PC-3 (cell line): Measurements from ENCODE around the gene BBC3. TPM values are rescaled to one million over a fixed set of nuclear protein-coding genes. Genes with fewer than 3 reads are reported as not detected.

ENCODE experiments used
- ATAC-seq: fragments of 200-7000 bp; cut with Tn5 transposase; 2 replicates; pipeline ENCODE4 v1.9.1; 2020; ENCODE audit warnings: mild to moderate bottlenecking, moderate library complexity
- BruUV-seq: library from RNA; stranded (reverse); fragments of 400-500 nt; replicated peaks from 2 replicates; lab custom pipeline; 2021; lab: Mats Ljungman, UMichigan
- CTCF ChIA-PET: fragments of 300-600 bp; sonication (Branson Sonifier 250); formaldehyde crosslinking; loops from one replicate; lab custom pipeline; 2022; ENCODE audit warnings: antibody characterized with exemption; lab: Charles Lee
- POLR2A ChIA-PET: fragments of 300-600 bp; sonication (Branson Sonifier 250); formaldehyde crosslinking; loops from one replicate; lab custom pipeline; 2022; ENCODE audit warnings: antibody characterized with exemption; ENCODE audit not compliant: unreplicated experiment; lab: Charles Lee
- DNase-seq: peaks from one replicate; pipeline ENCODE4 v3.0.0-alpha.2; 2015
- H2AFZ ChIP-seq: fragments of 300-600 bp; sonication (generic); 2 replicates; pipeline ENCODE4 v1.6.0; 2016; ENCODE audit warnings: antibody characterized with exemption, low read length
- H3F3A ChIP-seq: fragments of 300-600 bp; sonication (generic); one replicate; pipeline ENCODE4 v1.6.0; 2017; ENCODE audit warnings: antibody characterized with exemption, low read length, control low read depth, mild to moderate bottlenecking; ENCODE audit not compliant: unreplicated experiment
- H3K27ac ChIP-seq: fragments of 300-600 bp; sonication (generic); 2 replicates; pipeline ENCODE4 v1.5.1; 2016; ENCODE audit warnings: mild to moderate bottlenecking, low read length
- H3K27me3 ChIP-seq: fragments of 300-600 bp; sonication (generic); 2 replicates; pipeline ENCODE4 v1.6.1; 2016; ENCODE audit warnings: low read length, mixed read lengths
- H3K36me3 ChIP-seq: fragments of 300-600 bp; sonication (generic); 2 replicates; pipeline ENCODE4 v1.6.1; 2016; ENCODE audit warnings: low read depth, mixed run types, low read length, mixed read lengths
- H3K4me1 ChIP-seq: fragments of 300-600 bp; sonication (generic); 2 replicates; pipeline ENCODE4 v1.5.1; 2016; ENCODE audit warnings: low read length; ENCODE audit not compliant: insufficient read depth
- H3K4me2 ChIP-seq: fragments of 300-600 bp; sonication (generic); 2 replicates; pipeline ENCODE4 v1.6.0; 2016; ENCODE audit warnings: low read length
- H3K4me3 ChIP-seq: fragments of 300-600 bp; sonication (generic); 2 replicates; pipeline ENCODE4 v1.5.1; 2016; ENCODE audit warnings: mild to moderate bottlenecking, low read length, mixed read lengths
- H3K79me2 ChIP-seq: fragments of 300-600 bp; sonication (generic); 2 replicates; pipeline ENCODE4 v1.6.1; 2017; ENCODE audit warnings: low read length, mixed read lengths
- H3K9ac ChIP-seq: fragments of 300-600 bp; sonication (generic); 2 replicates; pipeline ENCODE4 v1.6.0; 2016; ENCODE audit warnings: mild to moderate bottlenecking, low read length
- H3K9me2 ChIP-seq: fragments of 300-600 bp; sonication (generic); replicated peaks from 2 replicates; pipeline ENCODE4 v1.6.1; 2016; ENCODE audit warnings: mixed run types, low read length, mixed read lengths
- H3K9me3 ChIP-seq: fragments of 300-600 bp; sonication (generic); 2 replicates; pipeline ENCODE4 v1.6.1; 2016; ENCODE audit warnings: low read length, mixed read lengths
- H4K20me1 ChIP-seq: fragments of 300-600 bp; sonication (generic); 2 replicates; pipeline ENCODE4 v1.6.1; 2016; ENCODE audit warnings: low read length, mixed read lengths
- EZH2 ChIP-seq: fragments of 300-600 bp; sonication (generic); IDR thresholded peaks from one replicate; pipeline ENCODE4 v1.6.1; 2017; ENCODE audit warnings: antibody characterized with exemption, mild to moderate bottlenecking, low read length; ENCODE audit not compliant: unreplicated experiment
- EZH2phosphoT487 ChIP-seq: fragments of 300-600 bp; sonication (generic); IDR thresholded peaks from 2 replicates; pipeline ENCODE4 v1.6.1; 2018; ENCODE audit warnings: mild to moderate bottlenecking, antibody characterized with exemption, low read length, borderline replicate concordance
- intact Hi-C: fragments of 100-400 bp; cut with micrococcal nuclease; formaldehyde crosslinking; loops from 2 replicates; pipeline ENCODE4 v1.9.0; 2023
- total RNA-seq: library from RNA; depleted of rRNA; stranded (reverse); fragments of >200 nt; gene quantifications from 2 replicates; pipeline ENCODE4 v1.2.3, GENCODE V29; 2014
- TF ChIP-seq, protein P1 (sequence below): fragments of 300-600 bp; sonication (generic); conservative IDR thresholded peaks from 2 replicates; pipeline ENCODE4 v1.5.1; 2017; ENCODE audit warnings: antibody characterized with exemption, low read depth, mild to moderate bottlenecking, low read length

BBC3 gene
- total RNA-seq, 1 experiment from 2014 or later, result 2.9 TPM

- TF ChIP-seq EZH2phosphoT487 (no peak), EZH2 (no peak)
- peak overlapping the region; percentile 58 for H3K27ac ChIP-seq
- H3K36me3 ChIP-seq, result peaks cover 3% of the 10 kb centered on the region; the same call in 1 of the 2 replicates
- H3K4me1 ChIP-seq, result peaks cover 24% of the 10 kb centered on the region
- TSS peak; percentile 74 for BruUV-seq
- H3F3A ChIP-seq, result peaks cover 10% of the 10 kb centered on the region
- H3K27me3 ChIP-seq, result no peaks in the 10 kb centered on the region
- H3K9me2 ChIP-seq, result no peaks in the 10 kb centered on the region
- intact Hi-C loops, result loop anchor here (1.0 to 10.0 kb wide), 2 partner anchors 17 to 403 kb away; partner anchors contain the start of genes AP2S1 and INAFM1
- H3K4me2 ChIP-seq, result peak overlapping the region; percentile 85
- no peak for DNase-seq
- H3K4me3 ChIP-seq, result peak overlapping the region; percentile 73
- H3K9ac ChIP-seq, result peak overlapping the region; percentile 74
- ATAC-seq, result peak; percentile 25
- no peaks in the 10 kb centered on the region for H3K9me3 ChIP-seq
- no peaks in the 10 kb centered on the region for H4K20me1 ChIP-seq
- ChIA-PET CTCF (no interaction called here), POLR2A (no interaction called here)
- peaks cover 10% of the 10 kb centered on the region for H3K79me2 ChIP-seq
- peak overlapping the region; percentile 57 for H2AFZ ChIP-seq
These were observed 26.6 kb upstream of the BBC3 start for GRCh38 chr19:47257411-47258169.

GRCh38 chr19:47256693-47257410 lies 25.9 kb upstream of the BBC3 start:
- Histone ChIP-seq H3K4me3 (no peak overlapping the region), H4K20me1 (no peaks in the 10 kb centered on the region), H3K9me3 (no peaks in the 10 kb centered on the region), H3K9me2 (no peaks in the 10 kb centered on the region), H3K36me3 (peaks cover 3% of the 10 kb centered on the region; the same call in 1 of the 2 replicates), H3K79me2 (peaks cover 10% of the 10 kb centered on the region), H3K4me1 (peaks cover 24% of the 10 kb centered on the region), H3F3A (peaks cover 10% of the 10 kb centered on the region), H3K4me2 (peak overlapping the region; percentile 85; the same call in 1 of the 2 replicates), H3K27me3 (no peaks in the 10 kb centered on the region), H2AFZ (no peak overlapping the region), H3K27ac (peak overlapping the region; percentile 64), H3K9ac (peak overlapping the region; percentile 80)
- ATAC-seq, result peak; percentile 76
- TF ChIP-seq EZH2 (no peak), EZH2phosphoT487 (no peak)
- TF ChIP-seq, protein P1, sequence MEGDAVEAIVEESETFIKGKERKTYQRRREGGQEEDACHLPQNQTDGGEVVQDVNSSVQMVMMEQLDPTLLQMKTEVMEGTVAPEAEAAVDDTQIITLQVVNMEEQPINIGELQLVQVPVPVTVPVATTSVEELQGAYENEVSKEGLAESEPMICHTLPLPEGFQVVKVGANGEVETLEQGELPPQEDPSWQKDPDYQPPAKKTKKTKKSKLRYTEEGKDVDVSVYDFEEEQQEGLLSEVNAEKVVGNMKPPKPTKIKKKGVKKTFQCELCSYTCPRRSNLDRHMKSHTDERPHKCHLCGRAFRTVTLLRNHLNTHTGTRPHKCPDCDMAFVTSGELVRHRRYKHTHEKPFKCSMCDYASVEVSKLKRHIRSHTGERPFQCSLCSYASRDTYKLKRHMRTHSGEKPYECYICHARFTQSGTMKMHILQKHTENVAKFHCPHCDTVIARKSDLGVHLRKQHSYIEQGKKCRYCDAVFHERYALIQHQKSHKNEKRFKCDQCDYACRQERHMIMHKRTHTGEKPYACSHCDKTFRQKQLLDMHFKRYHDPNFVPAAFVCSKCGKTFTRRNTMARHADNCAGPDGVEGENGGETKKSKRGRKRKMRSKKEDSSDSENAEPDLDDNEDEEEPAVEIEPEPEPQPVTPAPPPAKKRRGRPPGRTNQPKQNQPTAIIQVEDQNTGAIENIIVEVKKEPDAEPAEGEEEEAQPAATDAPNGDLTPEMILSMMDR, result no peak
- POLR2A ChIA-PET, result interaction anchor here (0.6 to 1.0 kb wide), 3 partner anchors 9 to 31 kb away, joined by 3 to 15 read pairs (median 4); partner anchors contain the start of gene INAFM1
- no TSS peak for BruUV-seq
- peak; percentile 94 for DNase-seq
- intact Hi-C loops, result loop anchor here (1.0 to 10.0 kb wide), 2 partner anchors 17 to 402 kb away; partner anchors contain the start of genes AP2S1 and INAFM1
- CTCF ChIA-PET, result interaction anchor here (0.7 to 0.9 kb wide), 2 partner anchors 13 to 92 kb away, joined by 8 read pairs; partner anchors contain the start of gene DHX34
